ACHN (cell line): Measurements from ENCODE around the gene SENP8.
A peak's percentile ranks its signal among the peaks of the same experiment; 100 is the strongest.
"Not testable (repeated sequence)": the region's sequence is repeated elsewhere in the genome, so short reads cannot be mapped to it uniquely, and the experiment has no call there.

Source experiments
- DNase-seq: peaks from one replicate; pipeline ENCODE4 v3.0.0-alpha.2; 2015
- in situ Hi-C: cut with HindIII; loops from 2 replicates; pipeline ENCODE4 v1.10.0; 2017; ENCODE audit warnings: low sequenced_read_pairs, low pct_ligation_motif_present, low pct_unique_long_range_greater_than_20kb

Gene SENP8

GRCh38 chr15:72118017-72118978 is at the start of gene SENP8, which contains the start of gene MYO9A:
Gene SENP8 (plus strand): TSS chr15:72118403. CDS start chr15:72139624, 21,221 bp downstream.
Gene MYO9A (minus strand): TSS chr15:72118150. CDS start chr15:72046563, 71,587 bp downstream.
- in situ Hi-C loops: no loop called here
- peak; percentile 96 for DNase-seq

DNA sequence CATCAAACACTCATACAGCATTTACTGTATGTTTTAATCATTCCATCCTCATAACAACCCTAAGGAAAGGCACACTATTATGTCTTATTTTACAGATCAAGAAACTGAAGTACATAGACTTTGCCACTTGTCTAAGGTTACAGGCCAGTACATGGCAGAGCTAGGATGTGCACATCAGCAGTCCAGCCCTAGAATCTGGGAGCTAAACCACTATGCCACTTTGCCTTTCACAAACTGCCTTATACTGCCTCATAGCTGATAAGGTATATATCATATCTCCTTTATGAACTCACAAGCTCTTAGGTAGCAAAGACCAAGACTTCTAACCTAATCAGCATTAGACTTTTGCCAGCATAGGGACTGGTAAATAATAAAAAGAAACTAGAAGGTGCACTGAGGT is 49.3 kb upstream of the SENP8 start:
- DNase-seq: no peak

GRCh38 chr15:72070817-72071447 is 47.3 kb upstream of the SENP8 start:
- in situ Hi-C loops: no loop called here
- no peak for DNase-seq

More for the DNA sequence above, 49.3 kb upstream of the SENP8 start:
- in situ Hi-C loops: no loop called here

DNA sequence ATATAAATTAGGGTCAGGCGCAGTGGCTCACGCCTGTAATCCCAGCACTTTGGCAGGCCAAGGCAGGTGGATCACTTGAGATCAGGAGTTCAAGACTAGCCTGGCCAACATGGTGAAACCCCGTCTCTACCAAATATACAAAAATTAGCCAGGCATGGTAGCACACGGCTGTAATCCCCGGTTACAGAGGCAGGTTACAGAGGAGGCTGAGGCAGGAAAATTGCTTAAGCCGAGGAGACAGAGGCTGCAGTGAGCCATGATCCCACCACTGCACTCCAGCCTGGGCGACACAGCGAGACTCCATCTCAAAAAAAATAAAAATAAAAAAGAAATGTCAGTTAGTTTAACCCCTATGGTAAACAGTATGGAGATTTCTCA is 46.8 kb upstream of the SENP8 start:
- DNase-seq, in situ Hi-C loops: not testable (repeated sequence)

DNA sequence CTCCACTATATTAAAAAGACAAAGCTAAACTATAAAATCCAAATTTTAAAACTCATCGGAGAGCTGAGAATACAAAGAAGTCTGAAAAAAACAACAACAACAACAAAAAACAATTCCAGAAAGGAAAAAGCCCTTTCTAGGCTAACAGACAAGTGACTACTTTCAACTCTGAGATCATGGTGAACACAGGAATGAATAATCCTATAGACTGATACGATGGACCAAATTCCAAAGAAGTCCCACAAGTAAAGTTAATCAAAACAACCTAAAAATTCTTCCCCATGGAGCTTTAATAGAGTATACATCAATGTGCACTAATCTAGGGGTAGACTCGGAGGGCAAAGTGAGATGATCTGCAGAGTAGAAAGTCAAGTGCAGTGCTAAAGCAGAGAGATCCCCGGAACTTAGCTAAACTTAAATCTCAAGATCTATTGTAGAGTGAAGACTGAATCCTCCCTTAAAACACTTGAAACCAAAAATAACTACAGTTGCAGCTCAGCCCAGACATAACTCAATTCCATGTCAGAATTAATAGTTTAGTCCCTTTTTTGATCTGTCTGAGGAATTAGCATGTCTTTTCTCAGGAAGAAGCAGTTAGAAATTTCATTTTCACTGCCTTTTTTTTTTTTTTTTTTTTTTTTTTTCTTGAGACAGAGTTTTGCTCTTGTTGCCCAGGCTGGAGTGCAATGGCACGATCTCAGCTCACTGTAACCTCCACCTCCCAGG is 43.7 kb upstream of the SENP8 start:
- in situ Hi-C loops: no loop called here
- no peak for DNase-seq

DNA sequence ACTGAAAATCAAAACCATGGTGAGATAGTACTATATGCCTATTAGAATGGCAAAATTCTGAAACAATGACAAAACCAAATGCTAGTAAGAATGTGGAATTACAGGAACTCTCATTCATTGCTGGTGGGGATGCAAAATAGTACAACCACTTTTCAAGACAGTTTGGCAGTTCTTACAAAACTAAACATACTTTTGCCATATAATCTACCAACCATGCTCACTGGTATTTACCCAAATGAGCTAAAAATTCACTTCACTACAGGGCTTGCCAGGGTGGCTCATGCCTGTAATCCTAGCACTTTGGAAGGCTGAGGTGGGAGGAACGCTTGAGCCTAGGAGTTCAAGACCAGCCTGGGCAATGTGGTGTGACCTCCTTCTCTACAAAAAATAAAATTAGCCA is 40.3 kb upstream of the SENP8 start:
- DNase-seq: no peak
- in situ Hi-C loops: no loop called here

- in situ Hi-C loops: no loop called here
- no peak for DNase-seq
Observed at GRCh38 chr15:72078887-72079286, 39.3 kb upstream of the SENP8 start.

DNA sequence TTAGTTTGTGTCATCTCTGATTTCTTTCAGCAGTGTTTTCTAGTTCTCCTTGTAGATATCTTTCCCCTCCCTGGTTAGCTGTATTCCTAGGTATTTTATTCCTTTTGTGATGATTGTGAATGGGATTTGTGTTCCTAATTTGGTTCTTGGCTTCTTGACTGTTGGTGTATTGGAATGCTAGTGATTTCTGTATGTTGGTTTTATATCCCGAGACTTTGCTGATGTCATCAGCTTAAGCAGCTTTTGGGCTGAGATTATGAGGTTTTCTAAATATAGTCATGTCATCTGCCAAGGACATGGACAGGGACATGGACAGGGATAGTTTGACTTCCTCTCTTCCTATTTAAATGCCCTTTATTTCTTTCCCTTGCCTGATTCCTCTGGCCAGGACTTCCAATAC is 36.0 kb upstream of the SENP8 start:
- no peak for DNase-seq
- in situ Hi-C loops: no loop called here

GRCh38 chr15:72086010-72086697 is 32.0 kb upstream of the SENP8 start:
- in situ Hi-C loops: no loop called here

GRCh38 chr15:72086920-72087648 is 31.1 kb upstream of the SENP8 start:
- in situ Hi-C loops: no loop called here
- DNase-seq: no peak

More at GRCh38 chr15:72086010-72086697, 32.0 kb upstream of the SENP8 start:
- no peak for DNase-seq

GRCh38 chr15:72092006-72092405 is 26.2 kb upstream of the SENP8 start:
- DNase-seq: no peak
- in situ Hi-C loops: no loop called here

DNA sequence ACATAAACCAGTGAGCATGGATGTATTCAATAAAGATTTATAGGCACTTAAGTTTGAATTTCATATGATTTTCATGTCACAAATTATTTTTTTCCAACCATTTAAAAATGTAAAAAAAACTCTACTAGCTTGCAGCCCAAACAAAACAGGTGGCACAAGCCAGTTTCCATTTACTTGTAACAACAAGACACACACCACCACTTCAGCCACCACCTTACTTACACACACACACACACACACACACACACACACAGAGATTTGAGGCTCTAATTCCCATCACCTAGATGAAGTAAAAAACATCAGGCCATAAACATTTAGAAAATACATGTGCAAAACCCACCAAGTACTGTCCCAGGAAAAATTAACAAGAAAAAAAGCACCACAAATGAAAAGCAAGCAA is 25.5 kb upstream of the SENP8 start:
- DNase-seq: no peak
- in situ Hi-C loops: no loop called here

DNA sequence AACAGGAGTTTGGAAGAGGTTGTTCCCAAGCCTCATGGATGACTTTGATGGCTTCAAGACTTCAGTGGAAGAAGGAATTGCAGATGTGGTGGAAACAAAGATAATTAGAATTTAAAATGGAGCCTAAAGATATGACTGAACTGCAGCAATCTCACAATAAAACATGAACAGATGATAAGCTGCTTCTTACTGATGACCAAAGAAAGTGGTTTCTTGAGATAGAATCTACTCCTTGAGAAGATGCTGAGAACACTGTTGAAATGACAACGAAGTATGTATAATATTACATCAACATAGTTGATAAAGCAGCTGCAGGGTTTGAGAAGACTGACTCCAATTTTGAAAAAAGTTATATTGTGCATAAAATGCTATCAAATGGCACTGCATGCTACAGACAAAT is 21.4 kb upstream of the SENP8 start:
- DNase-seq: no peak
- in situ Hi-C loops: no loop called here

DNA sequence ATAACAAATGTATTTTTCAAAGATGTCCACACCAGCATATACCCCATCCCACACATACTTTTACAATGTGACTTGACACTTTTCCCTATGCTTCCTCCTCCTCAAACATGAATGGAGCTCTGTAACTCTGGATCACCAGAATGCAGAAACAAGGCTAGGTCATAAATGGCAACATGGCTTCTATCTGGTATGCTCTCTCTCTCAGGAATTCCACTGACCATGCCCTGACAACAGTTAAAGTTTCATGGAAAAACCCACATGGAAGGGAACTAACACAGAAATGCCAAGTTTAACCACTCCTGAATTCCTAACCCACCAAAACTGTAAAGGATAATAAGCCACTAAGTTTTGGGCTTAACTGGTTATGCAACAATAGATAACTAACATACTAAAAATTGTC is 20.2 kb upstream of the SENP8 start:
- DNase-seq: no peak
- in situ Hi-C loops: no loop called here

GRCh38 chr15:72099155-72099554 is 19.0 kb upstream of the SENP8 start:
- in situ Hi-C loops: no loop called here

DNA sequence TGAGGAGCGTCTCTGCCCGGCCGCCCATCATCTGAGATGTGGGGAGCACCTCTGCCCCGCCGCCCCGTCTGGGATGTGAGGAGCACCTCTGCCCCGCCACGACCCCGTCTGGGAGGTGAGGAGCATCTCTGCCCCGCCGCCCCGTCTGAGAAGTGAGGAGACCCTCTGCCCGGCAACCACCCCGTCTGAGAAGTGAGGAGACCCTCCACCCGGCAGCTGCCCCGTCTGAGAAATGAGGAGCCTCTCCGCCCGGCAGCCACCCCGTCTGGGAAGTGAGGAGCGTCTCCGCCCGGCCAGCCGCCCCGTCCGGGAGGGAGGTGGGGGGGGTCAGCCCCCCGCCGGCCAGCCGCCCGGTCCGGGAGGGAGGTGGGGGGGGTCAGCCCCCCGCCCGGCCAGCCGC is 17.7 kb upstream of the SENP8 start:
- in situ Hi-C loops, DNase-seq: not testable (repeated sequence)

More at GRCh38 chr15:72099155-72099554, 19.0 kb upstream of the SENP8 start:
- no peak for DNase-seq

DNA sequence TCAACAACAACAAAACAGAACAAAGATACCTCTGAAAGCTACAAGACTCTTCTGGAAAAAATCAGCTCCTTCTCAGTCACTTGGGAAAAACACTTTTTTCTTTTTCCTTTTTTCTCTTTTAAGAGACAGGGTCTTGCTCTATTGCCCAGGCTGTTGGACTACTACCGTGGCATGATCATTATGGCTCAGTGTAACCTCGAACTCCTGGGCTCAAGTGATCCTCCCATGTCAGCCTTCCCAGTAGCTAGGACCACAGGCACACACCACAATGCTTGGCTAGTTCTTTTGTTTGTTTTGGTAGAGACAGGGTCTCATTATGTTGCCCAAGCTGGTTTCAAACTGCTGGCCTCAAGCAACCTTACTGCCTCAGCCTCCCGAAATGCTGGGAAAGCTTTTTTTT is 13.1 kb upstream of the SENP8 start:
- no peak for DNase-seq
- in situ Hi-C loops: no loop called here

DNA sequence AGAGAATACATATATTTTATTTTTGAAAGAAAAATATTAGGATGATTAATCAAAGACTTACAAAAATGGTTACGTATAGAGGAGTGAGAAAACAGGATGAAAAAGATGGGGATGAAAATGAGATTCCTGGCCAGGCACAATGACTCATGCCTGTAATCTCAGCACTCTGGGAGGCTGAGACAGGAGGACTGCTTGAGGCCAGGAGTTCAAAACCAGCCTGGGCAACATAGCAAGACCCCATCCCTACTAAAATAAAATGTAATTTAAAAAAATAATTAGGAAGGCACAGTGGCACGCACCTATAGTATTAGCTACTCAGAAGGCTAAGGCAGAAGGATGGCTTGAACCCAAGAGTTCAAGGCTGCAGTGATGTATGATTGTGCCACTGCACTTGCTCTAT is 12.1 kb upstream of the SENP8 start:
- in situ Hi-C loops: no loop called here

More for the DNA sequence above, 12.1 kb upstream of the SENP8 start:
- DNase-seq: no peak
